GM12878 (cell line): ENCODE results near the gene TRUB2. TPM values are rescaled to one million over a fixed set of nuclear protein-coding genes. Genes with fewer than 3 reads are reported as not detected.

Source experiments
- ATAC-seq: fragments of 200-7000 bp; cut with Tn5 transposase; 3 replicates; pipeline ENCODE4 v1.9.1; 2020; ENCODE audit warnings: mild to moderate bottlenecking, moderate library complexity
- BruUV-seq: library from RNA; stranded (reverse); fragments of 400-500 nt; replicated peaks from 2 replicates; lab custom pipeline; 2021; lab: Mats Ljungman, UMichigan
- CTCF ChIA-PET: fragments of 300-600 bp; sonication (Branson Sonifier 250); formaldehyde crosslinking; extraction: SDS; loops from one replicate; lab custom pipeline; 2021; ENCODE audit warnings: inconsistent platforms; lab: Yijun Ruan, JAX
- POLR2A ChIA-PET: fragments of 350-600 bp; formaldehyde crosslinking; extraction: SDS; loops from one replicate; lab custom pipeline; 2021; ENCODE audit warnings: inconsistent platforms; lab: Charles Lee
- RAD21 ChIA-PET: fragments of 300-600 bp; sonication (Branson Sonifier 250); formaldehyde crosslinking; loops from one replicate; lab custom pipeline; 2023; ENCODE audit warnings: antibody characterized with exemption; ENCODE audit not compliant: unreplicated experiment; lab: Charles Lee
- SMC1A ChIA-PET: fragments of 300-600 bp; sonication (Branson Sonifier 250); formaldehyde crosslinking; loops from one replicate; lab custom pipeline; 2023; ENCODE audit not compliant: unreplicated experiment, uncharacterized antibody; lab: Charles Lee
- DNase-seq: peaks from one replicate; pipeline ENCODE4 v3.0.0-alpha.2; 2011; ENCODE audit warnings: low read depth, low spot score
- FAIRE-seq: peaks from 3 replicates; lab custom pipeline; 2011; peaks lifted over from hg19 to GRCh38; lab: Jason Lieb, UNC
- H2AFZ ChIP-seq: 2 replicates; pipeline ENCODE4 v1.6.0; 2011; ENCODE audit warnings: low read depth, low read length, control low read depth; ENCODE audit not compliant: control insufficient read depth
- H3K27ac ChIP-seq: 2 replicates; pipeline ENCODE4 v1.5.1; 2011; ENCODE audit warnings: control low read depth; ENCODE audit not compliant: control insufficient read depth, insufficient read depth
- H3K27me3 ChIP-seq, 2 experiments: replicated peaks in 1 of 2; 2 replicates each; pipeline versions ENCODE4 v1.6.0 to v1.6.1; 2011; ENCODE audit warnings: low read length in 1 of 2; ENCODE audit not compliant: control insufficient read depth in 2 of 2, insufficient read depth in 2 of 2
- H3K36me3 ChIP-seq, 2 experiments: 2 replicates each; pipeline ENCODE4 v1.5.1; 2011; ENCODE audit warnings: low read length in 1 of 2; ENCODE audit not compliant: control insufficient read depth in 2 of 2, insufficient read depth in 2 of 2
- H3K4me1 ChIP-seq: 2 replicates; pipeline ENCODE4 v1.6.1; 2011; ENCODE audit warnings: mild to moderate bottlenecking, low read length, moderate library complexity, mixed read lengths; ENCODE audit not compliant: control insufficient read depth, insufficient read depth
- H3K4me2 ChIP-seq: 2 replicates; pipeline ENCODE4 v1.6.0; 2011; ENCODE audit warnings: control low read depth; ENCODE audit not compliant: control insufficient read depth, insufficient read depth
- H3K4me3 ChIP-seq: fragments of 200-600 bp; sonication (generic); 2 replicates; pipeline ENCODE4 v1.5.1; 2016
- H3K79me2 ChIP-seq: 2 replicates; pipeline ENCODE4 v1.6.0; 2011; ENCODE audit warnings: low read length; ENCODE audit not compliant: control insufficient read depth, insufficient read depth
- H3K9ac ChIP-seq: 2 replicates; pipeline ENCODE4 v1.8.0; 2011; ENCODE audit warnings: low read length, control low read depth, mixed read lengths; ENCODE audit not compliant: control insufficient read depth, insufficient read depth
- H3K9me3 ChIP-seq: replicated peaks from 3 replicates; pipeline ENCODE4 v1.5.1; 2011; ENCODE audit warnings: mild to moderate bottlenecking, low read length; ENCODE audit not compliant: control insufficient read depth, insufficient read depth
- H4K20me1 ChIP-seq: 2 replicates; pipeline ENCODE4 v1.6.0; 2011; ENCODE audit not compliant: control insufficient read depth, insufficient read depth
- CREM ChIP-seq: IDR thresholded peaks from 2 replicates; pipeline ENCODE4 v1.6.1; 2014; ENCODE audit warnings: antibody characterized with exemption, low read depth
- DPF2 ChIP-seq: fragments of 450-650 bp; IDR thresholded peaks from 2 replicates; pipeline ENCODE4 v1.6.1; 2017; ENCODE audit warnings: mild to moderate bottlenecking
- IKZF2 ChIP-seq, 2 experiments: fragments of 450-650 bp; IDR thresholded peaks; 2 replicates each; pipeline ENCODE4 v1.6.1; 2017; ENCODE audit warnings: mild to moderate bottlenecking in 2 of 2, moderate library complexity in 2 of 2
- MLLT1 ChIP-seq: fragments of 450-650 bp; IDR thresholded peaks from 2 replicates; pipeline ENCODE4 v1.6.1; 2016; ENCODE audit warnings: mild to moderate bottlenecking
- MTA2 ChIP-seq: fragments of 450-650 bp; IDR thresholded peaks from 2 replicates; pipeline ENCODE4 v1.6.1; 2016; ENCODE audit warnings: low read depth, mild to moderate bottlenecking, moderate library complexity
- PKNOX1 ChIP-seq: fragments of 450-650 bp; IDR thresholded peaks from 2 replicates; pipeline ENCODE4 v1.6.1; 2016; ENCODE audit warnings: mild to moderate bottlenecking
- PML ChIP-seq: IDR thresholded peaks from 2 replicates; pipeline ENCODE4 v1.6.1; 2012; ENCODE audit warnings: low read length, inconsistent platforms
- RBBP5 ChIP-seq: fragments of 200-600 bp; sonication (generic); conservative IDR thresholded peaks from 2 replicates; pipeline ENCODE4 v1.6.1; 2016
- RELB ChIP-seq: fragments of 450-650 bp; IDR thresholded peaks from 2 replicates; pipeline ENCODE4 v1.6.1; 2017; ENCODE audit warnings: low read depth, mild to moderate bottlenecking, moderate library complexity
- STAT3 ChIP-seq: IDR thresholded peaks from 2 replicates; pipeline ENCODE4 v1.6.1; 2011; ENCODE audit warnings: low read depth, low read length, improper control_type of control experiment
- ZBED1 ChIP-seq: IDR thresholded peaks from 2 replicates; pipeline ENCODE4 v1.6.1; 2016; ENCODE audit warnings: borderline replicate concordance
- ZBTB11 ChIP-seq: fragments of 450-650 bp; formaldehyde crosslinking; IDR thresholded peaks from 2 replicates; pipeline ENCODE4 v1.5.0; 2022; ENCODE audit warnings: mild to moderate bottlenecking, missing genetic modification characterization
- ZBTB33 ChIP-seq: fragments of 450-650 bp; IDR thresholded peaks from 2 replicates; pipeline ENCODE4 v1.6.1; 2017; ENCODE audit warnings: mild to moderate bottlenecking
- ZZZ3 ChIP-seq: IDR thresholded peaks from 2 replicates; pipeline ENCODE4 v1.6.1; 2011; ENCODE audit warnings: low read depth; ENCODE audit not compliant: control insufficient read depth, insufficient read length
- WGBS: methylation state at CpG from one replicate; pipeline ENCODE4 v1.1.6; 2016; ENCODE audit warnings: low lambda C conversion rate; ENCODE audit not compliant: insufficient replicate concordance, insufficient coverage; ENCODE audit errors: missing lambda C conversion rate; 5-methylcytosine and 5-hydroxymethylcytosine counted together
- in situ Hi-C: fragments of 300-500 bp; cut with MboI; formaldehyde crosslinking; loops from 9 replicates; pipeline ENCODE4 v1.14.3; 2018; ENCODE audit warnings: mixed read lengths
- intact Hi-C: fragments of 100-400 bp; cut with micrococcal nuclease; formaldehyde crosslinking; loops from one replicate; pipeline ENCODE4 v1.14.2; 2022; ENCODE audit not compliant: unreplicated experiment
- polyA plus RNA-seq, 11 experiments: library from polyadenylated mRNA; depleted of rRNA in 4 of 11; unstranded in 6 of 11; stranded (reverse) in 5 of 11; fragments of >200 nt; fragmentation: Nextera tagmentation in 4 of 11; fragmentation: Illumina TruSeq in 1 of 11; extraction: Ambion mirVana in 4 of 11; extraction: Trizol in 1 of 11; gene quantifications; 1 replicate in 1 of 11; 2 replicates in 10 of 11; pipeline versions ENCODE4 v1.2.1 to v1.2.3, GENCODE V29; 2011 to 2016; ENCODE audit warnings: inconsistent platforms in 2 of 11, missing spikeins in 2 of 11, low read depth in 1 of 11
- total RNA-seq, 4 experiments: library from RNA; depleted of rRNA in 3 of 4; stranded (reverse); fragments of >200 nt in 3 of 4; fragmentation: Illumina TruSeq in 1 of 4; extraction: Trizol in 1 of 4; gene quantifications; 2 replicates each; pipeline versions ENCODE4 v1.2.1 to v1.2.3, GENCODE V29; 2013 to 2021

Gene TRUB2
- total and polyA plus RNA-seq, 10 of the 15 experiments (the other 5 are each of a cell fraction or from before 2014, with no cell fraction given), result 2.8 to 70.5 (median 37.2) TPM

GRCh38 chr9:128304136-128304970, 17.9 kb downstream of the TRUB2 start:
- H3K27ac ChIP-seq, result no peak overlapping the region
- H3K27me3 ChIP-seq, result no peaks in the 10 kb centered on the region
- no peaks in the 10 kb centered on the region for H3K4me1 ChIP-seq
- H2AFZ ChIP-seq, result no peak overlapping the region
- no peaks in the 10 kb centered on the region for H3K79me2 ChIP-seq
- no peak for DNase-seq
- TF ChIP-seq ZBED1 (no peak), RBBP5 (no peak), ZBTB11 (no peak), PML (no peak), MTA2 (no peak), ZZZ3 (no peak), CREM (no peak), RELB (no peak), DPF2 (no peak), MLLT1 (no peak), IKZF2 (IDR thresholded peaks at IDR 0.05) (no peak), STAT3 (no peak), ZBTB33 (no peak), PKNOX1 (no peak)
- in situ Hi-C loops, result no loop called here
- no peak overlapping the region for H3K4me3 ChIP-seq
- no TSS peak for BruUV-seq
- RAD21 ChIA-PET, result no interaction called here
- no peaks in the 10 kb centered on the region for H4K20me1 ChIP-seq
- H3K9ac ChIP-seq, result no peak overlapping the region
- H3K9me3 ChIP-seq, result no peaks in the 10 kb centered on the region
- CTCF ChIA-PET, result interaction anchor here (0.9 to 2.6 kb wide), 3 partner anchors 9 to 37 kb away, joined by 3 to 9 read pairs (median 5); no protein-coding TSS in a partner anchor
- H3K36me3 ChIP-seq, result peaks cover 0 to 1% of the 10 kb centered on the region in 2 experiments; a peak in 2 of 4 replicates
- SMC1A ChIA-PET, result interaction anchor here (1.4 kb wide), 1 partner anchor 19 kb away, joined by 3 read pairs; no protein-coding TSS in a partner anchor
- H3K4me2 ChIP-seq, result no peak overlapping the region
- intact Hi-C loops, result no loop called here
- no peak for ATAC-seq
- POLR2A ChIA-PET, result interaction anchor here (0.6 kb wide), 2 partner anchors 8 to 363 kb away, joined by 3 read pairs; no protein-coding TSS in a partner anchor
- no peak for FAIRE-seq
- 90% methylated on average over 7 of the region's 9 CpGs for WGBS
